22Rv1 (cell line): ENCODE results near the gene FNIP1.
"Not testable (repeated sequence)": the region's sequence is repeated elsewhere in the genome, so short reads cannot be mapped to it uniquely, and the experiment has no call there.

Experiments used
- H3K27ac ChIP-seq: fragments of 450-650 bp; 2 replicates; pipeline ENCODE4 v1.5.1; 2017
- CTCF ChIP-seq: fragments of 450-650 bp; IDR thresholded peaks from 2 replicates; pipeline ENCODE4 v1.5.1; 2017; ENCODE audit warnings: mild to moderate bottlenecking
- ZFX ChIP-seq: fragments of 450-650 bp; IDR thresholded peaks from 2 replicates; pipeline ENCODE4 v1.6.1; 2017; ENCODE audit warnings: antibody characterized with exemption, borderline replicate concordance

Gene FNIP1

GRCh38 chr5:131630963-131631350 is 165.9 kb downstream of the FNIP1 start:
- peak overlapping the region; percentile 77 for H3K27ac ChIP-seq
- no peak for TF ChIP-seq CTCF
- TF ChIP-seq ZFX, result no peak

- TF ChIP-seq ZFX, result no peak
- no peak for TF ChIP-seq CTCF
- H3K27ac ChIP-seq, result peak overlapping the region; percentile 77
Observed at GRCh38 chr5:131630208-131630962, 166.4 kb downstream of the FNIP1 start.

DNA sequence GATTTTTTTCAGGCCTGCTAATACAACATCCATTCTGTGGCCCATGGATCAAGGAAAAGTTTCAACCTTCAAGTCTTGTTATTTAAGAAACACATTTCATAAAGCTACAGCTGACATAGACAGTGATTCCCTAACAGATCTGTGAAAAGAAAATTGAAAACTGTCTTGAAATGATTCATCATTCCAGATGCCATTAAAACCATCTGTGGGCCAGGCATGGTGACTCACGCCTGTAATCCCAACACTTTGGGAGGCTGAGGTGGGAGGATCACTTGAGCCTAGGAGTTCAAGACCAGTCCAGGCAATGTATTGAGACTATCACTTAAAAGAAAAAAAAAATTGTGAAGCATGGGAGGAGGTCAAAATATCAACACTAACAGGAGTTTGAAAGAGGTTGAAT is 167.8 kb downstream of the FNIP1 start:
- peak overlapping the region; percentile 77 for H3K27ac ChIP-seq
- no peak for TF ChIP-seq CTCF
- no peak for TF ChIP-seq ZFX

GRCh38 chr5:131627207-131627865 is 169.5 kb downstream of the FNIP1 start:
- no peak for TF ChIP-seq CTCF
- TF ChIP-seq ZFX, result no peak
- H3K27ac ChIP-seq, result no peak overlapping the region

GRCh38 chr5:131622633-131623032 is 174.2 kb downstream of the FNIP1 start:
- no peak overlapping the region for H3K27ac ChIP-seq
- TF ChIP-seq CTCF, result no peak
- TF ChIP-seq ZFX, result no peak

DNA sequence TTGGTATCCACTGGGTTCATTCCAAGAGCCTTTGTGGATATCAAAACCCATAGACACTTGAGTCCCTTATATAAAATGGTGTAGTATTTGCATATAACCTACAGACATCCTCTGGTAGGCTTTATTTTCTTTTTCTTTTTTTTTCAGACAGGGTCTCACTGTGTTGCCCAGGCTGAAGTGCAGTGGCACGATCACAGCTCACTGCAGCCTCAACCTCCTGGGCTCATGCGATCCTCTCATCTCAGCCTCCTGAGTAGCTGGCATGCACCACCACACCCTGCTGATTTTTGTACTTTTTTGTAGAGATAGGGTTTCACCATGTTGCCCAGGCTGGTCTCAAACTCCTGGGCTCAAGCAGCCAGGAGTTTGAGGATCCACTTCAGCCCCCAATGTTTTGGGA is 175.7 kb downstream of the FNIP1 start:
- not testable (repeated sequence) for H3K27ac ChIP-seq

DNA sequence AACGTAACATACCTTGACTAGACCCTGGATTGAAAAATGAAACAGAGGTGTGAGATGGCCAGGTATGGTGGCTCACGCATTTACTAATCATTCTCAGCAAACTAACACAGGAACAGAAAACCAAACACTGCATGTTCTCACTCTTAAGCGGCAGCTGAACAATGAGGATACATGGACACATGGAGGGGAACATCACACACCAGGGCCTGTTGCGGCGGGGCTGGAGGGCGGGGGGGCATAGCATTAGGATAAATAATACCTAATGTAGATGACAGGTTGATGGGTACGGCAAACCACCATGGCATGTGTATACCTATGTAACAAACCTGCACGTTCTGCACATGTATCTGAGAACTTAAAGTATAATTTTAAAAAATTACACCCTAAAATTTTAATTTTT is 177.7 kb downstream of the FNIP1 start:
- TF ChIP-seq ZFX (no peak), CTCF (no peak)
- no peak overlapping the region for H3K27ac ChIP-seq
